ENCODE results near the gene ZNF407.

Gene ZNF407

DNA sequence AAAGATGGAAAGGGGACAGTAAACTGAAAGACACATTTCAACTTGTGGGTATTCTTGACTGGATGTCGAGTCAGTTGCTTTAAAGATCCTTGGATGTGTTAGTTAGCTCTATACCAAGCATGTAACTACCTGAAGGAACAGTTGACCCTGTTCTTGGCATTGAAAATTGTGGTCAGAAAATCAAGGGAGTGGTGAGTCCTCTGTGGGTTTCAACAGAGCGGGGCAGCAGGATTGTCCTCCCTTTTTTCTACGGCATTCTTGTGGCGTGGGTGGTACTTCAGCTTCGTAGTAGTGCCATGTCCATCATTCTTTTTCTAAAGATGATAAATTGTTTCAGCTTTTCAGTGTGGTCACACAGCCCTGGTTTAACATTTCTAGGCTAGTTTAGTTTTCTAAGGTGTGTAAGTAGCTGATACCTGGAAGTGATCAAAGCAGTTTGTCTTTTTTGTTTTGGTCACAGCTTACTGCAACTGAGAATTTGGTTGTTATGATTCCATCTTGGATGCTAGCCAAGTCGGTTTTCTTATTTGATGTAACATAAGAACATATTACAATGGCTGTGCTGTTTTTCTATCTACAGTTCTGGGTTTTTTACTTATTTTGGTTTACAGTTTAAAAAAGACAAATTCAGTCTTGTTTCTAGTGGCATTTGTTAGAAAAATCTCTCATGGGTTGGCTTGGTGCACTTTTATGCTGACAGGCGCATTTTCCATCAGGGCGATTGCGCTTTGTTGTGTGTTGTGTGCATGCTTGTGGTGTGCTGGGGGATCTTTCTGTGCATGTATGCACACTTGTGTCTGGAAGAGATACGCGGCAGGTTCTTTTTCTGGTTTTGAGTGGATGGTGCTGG, 84.7 kb downstream of the ZNF407 start:
- peaks cover 12% of the 10 kb centered on the region for H3K36me3 Mint-ChIP-seq (ENCODE audit: low read depth)
- H3K4me3 Mint-ChIP-seq: no peak overlapping the region
- no peak overlapping the region for H3K27ac Mint-ChIP-seq
- no peak for DNase-seq (ENCODE audit: low spot score)
- no peaks in the 10 kb centered on the region for H3K4me1 Mint-ChIP-seq (ENCODE audit: low read depth)
- no peaks in the 10 kb centered on the region for H3K27me3 Mint-ChIP-seq (ENCODE audit: low read depth)
- peaks cover 5% of the 10 kb centered on the region for H3K9me3 Mint-ChIP-seq

DNA sequence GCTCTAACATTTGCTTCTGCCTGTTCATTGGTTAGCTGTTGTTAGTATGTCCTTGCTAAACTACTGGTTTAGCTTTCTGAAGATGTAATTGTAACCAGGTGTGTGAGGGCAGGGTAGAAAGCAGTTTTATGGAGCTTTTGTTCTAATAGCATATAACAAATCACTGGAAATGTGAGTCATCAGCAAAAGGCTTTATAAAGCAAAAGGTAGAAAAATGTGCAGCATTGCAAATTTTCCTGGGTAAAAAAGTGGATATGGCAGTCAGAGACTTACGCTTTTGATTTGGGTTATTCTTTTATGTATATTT, 85.3 kb downstream of the ZNF407 start:
- Mint-ChIP-seq H3K9me3 (no peaks in the 10 kb centered on the region), H3K36me3 (ENCODE audit: low read depth) (peaks cover 8% of the 10 kb centered on the region), H3K4me1 (ENCODE audit: low read depth) (no peaks in the 10 kb centered on the region), H3K27me3 (ENCODE audit: low read depth) (no peaks in the 10 kb centered on the region), H3K27ac (no peak overlapping the region), H3K4me3 (no peak overlapping the region)
- DNase-seq (ENCODE audit: low spot score): no peak

DNA sequence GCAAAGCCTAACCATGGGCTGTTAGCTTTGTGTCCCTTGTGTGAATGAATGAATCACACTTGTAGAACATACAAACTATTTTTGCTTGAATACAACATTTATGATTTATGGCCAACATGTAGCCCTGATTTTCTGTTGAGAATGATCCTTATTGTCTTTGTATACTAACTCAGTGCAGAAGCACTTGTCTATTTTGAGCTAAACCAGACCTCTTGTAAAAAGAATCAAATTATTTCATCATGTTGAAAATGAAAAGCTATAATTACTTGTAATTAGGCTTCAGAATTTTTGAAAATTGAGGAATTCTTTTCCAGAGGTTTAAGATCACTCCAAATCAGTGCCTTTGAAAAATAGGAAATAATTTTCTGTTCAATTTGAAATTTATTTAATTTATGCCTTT, 85.9 kb downstream of the ZNF407 start:
- Mint-ChIP-seq H3K4me1 (ENCODE audit: low read depth) (no peaks in the 10 kb centered on the region), H3K4me3 (no peak overlapping the region), H3K27me3 (ENCODE audit: low read depth) (no peaks in the 10 kb centered on the region), H3K27ac (no peak overlapping the region), H3K36me3 (ENCODE audit: low read depth) (peaks cover 3% of the 10 kb centered on the region), H3K9me3 (no peaks in the 10 kb centered on the region)
- no peak for DNase-seq (ENCODE audit: low spot score)

DNA sequence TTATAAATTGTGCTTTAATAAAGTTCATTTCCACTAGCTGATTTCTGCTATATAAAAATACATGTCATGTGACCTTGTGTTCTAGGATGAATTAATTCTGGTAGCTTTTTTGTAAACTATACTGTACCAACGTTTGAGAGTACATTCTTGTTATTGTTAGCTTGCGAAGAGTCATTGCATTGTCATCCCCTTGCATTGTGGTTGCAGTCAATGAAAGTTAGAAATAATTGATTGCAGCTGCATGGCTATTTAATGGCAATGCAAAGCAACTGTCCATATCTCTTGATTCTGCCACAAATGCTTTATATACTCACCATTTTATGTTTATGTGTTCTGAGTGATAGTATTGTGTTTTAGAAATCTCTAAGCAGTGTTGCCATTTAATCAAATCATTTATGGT, 91.6 kb downstream of the ZNF407 start:
- no peak overlapping the region for H3K4me3 Mint-ChIP-seq
- peaks cover 6% of the 10 kb centered on the region for H3K4me1 Mint-ChIP-seq (ENCODE audit: low read depth)
- no peak for DNase-seq (ENCODE audit: low spot score)
- H3K36me3 Mint-ChIP-seq (ENCODE audit: low read depth): peaks cover 4% of the 10 kb centered on the region
- H3K27ac Mint-ChIP-seq: no peak overlapping the region
- no peaks in the 10 kb centered on the region for H3K9me3 Mint-ChIP-seq
- H3K27me3 Mint-ChIP-seq (ENCODE audit: low read depth): no peaks in the 10 kb centered on the region

DNA sequence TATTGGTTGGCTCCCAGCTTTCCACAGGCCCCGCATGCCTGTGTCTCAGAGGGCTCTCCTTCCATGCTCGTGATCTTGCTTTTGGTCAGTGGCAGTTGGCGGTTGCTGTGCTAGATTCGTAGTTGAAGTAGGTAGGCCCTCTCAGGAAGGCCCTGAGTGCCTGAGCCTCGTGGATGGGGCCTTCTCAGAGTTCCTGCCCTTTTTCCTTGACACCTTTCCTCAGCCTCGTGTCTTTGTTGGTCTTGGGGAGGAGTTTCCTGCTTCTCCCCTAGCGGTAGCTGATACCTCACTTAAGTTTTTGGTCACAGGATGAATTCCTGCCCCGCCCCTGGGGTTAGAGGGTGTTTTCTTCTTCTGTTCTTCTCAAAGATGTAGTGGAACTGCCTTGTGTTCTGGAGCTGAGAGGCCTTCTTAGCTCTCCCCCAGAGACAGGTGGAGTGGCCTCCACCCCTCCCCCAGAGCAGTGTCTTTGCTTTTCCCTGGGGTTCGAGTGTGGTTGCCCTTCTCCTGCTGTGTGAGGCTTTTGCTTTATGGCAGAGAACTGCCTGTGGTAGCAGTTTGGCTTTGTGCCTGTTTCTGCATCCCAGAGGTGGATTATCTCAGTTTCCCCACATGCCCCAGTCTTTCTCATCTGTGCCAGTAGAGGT, 94.8 kb downstream of the ZNF407 start:
- H3K36me3 Mint-ChIP-seq (ENCODE audit: low read depth): peaks cover 4% of the 10 kb centered on the region
- no peak overlapping the region for H3K27ac Mint-ChIP-seq
- peaks cover 6% of the 10 kb centered on the region for H3K4me1 Mint-ChIP-seq (ENCODE audit: low read depth)
- no peak for DNase-seq (ENCODE audit: low spot score)
- no peaks in the 10 kb centered on the region for H3K9me3 Mint-ChIP-seq
- H3K4me3 Mint-ChIP-seq: no peak overlapping the region
- no peaks in the 10 kb centered on the region for H3K27me3 Mint-ChIP-seq (ENCODE audit: low read depth)

DNA sequence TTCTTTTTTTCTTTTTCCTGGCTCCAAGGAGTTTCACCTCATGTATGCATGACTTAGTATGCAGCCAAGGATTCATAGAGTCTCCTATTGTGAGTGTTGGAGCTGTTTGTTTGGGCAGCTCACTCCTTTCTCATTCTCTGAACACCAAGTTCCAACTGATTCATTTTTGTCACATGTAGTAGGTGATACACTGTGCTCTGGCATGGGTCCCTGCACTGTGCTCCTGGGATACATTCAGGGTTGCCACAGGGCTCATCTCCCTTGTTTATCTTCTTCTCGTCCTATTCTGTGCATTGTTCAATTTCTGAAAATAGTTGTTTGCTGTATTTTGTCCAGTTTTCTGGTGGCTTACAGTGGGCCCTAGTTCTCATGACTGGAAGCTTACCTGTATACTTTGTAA, 96.8 kb downstream of the ZNF407 start:
- Mint-ChIP-seq H3K27ac (no peak overlapping the region), H3K9me3 (no peaks in the 10 kb centered on the region), H3K4me1 (ENCODE audit: low read depth) (peaks cover 6% of the 10 kb centered on the region), H3K27me3 (ENCODE audit: low read depth) (no peaks in the 10 kb centered on the region), H3K4me3 (no peak overlapping the region), H3K36me3 (ENCODE audit: low read depth) (peaks cover 4% of the 10 kb centered on the region)
- no peak for DNase-seq (ENCODE audit: low spot score)

DNA sequence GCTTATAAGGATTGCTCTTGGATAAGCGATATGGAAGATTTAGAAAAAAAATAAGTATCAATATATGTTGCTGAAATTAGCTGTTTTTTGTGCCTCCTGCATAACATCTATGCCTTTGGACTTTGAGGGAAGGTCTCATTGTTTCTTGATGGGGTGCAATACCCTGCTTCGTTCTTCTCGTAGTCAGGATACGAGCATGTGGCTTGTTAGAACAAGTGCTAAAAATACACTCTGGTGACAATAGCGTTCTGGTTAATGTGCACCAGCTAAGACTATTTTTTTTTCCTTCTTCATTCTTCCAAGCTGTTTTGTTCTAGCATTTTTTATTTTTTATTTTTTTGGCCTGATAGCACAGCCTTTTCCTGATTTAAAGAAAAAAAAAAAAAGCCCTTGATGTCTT, 97.5 kb downstream of the ZNF407 start:
- Mint-ChIP-seq H3K27ac (no peak overlapping the region), H3K27me3 (ENCODE audit: low read depth) (no peaks in the 10 kb centered on the region), H3K36me3 (ENCODE audit: low read depth) (peaks cover 4% of the 10 kb centered on the region), H3K9me3 (no peaks in the 10 kb centered on the region), H3K4me1 (ENCODE audit: low read depth) (peaks cover 6% of the 10 kb centered on the region), H3K4me3 (no peak overlapping the region)
- no peak for DNase-seq (ENCODE audit: low spot score)

DNA sequence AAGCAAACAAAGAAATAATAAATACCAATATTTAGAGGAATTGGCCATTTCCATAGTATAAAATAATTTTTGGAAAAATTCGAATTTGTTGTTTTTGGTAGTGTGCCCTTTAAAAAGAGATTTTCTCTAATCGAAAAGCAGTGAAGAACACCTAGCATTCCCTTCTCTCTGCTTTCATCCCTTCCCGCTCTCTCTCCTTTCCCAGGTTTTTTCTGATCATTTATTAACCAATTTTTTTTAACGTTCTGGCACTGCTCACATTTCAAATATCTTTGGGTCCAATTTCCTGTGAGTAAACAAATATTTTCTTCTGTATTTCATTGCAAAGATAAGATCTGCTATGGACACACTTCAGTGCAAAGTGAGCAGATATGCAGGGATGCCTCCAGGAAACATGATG, 101.2 kb downstream of the ZNF407 start:
- H3K27me3 Mint-ChIP-seq (ENCODE audit: low read depth): no peaks in the 10 kb centered on the region
- no peak overlapping the region for H3K27ac Mint-ChIP-seq
- DNase-seq (ENCODE audit: low spot score): no peak
- no peak overlapping the region for H3K4me3 Mint-ChIP-seq
- no peaks in the 10 kb centered on the region for H3K4me1 Mint-ChIP-seq (ENCODE audit: low read depth)
- no peaks in the 10 kb centered on the region for H3K9me3 Mint-ChIP-seq
- H3K36me3 Mint-ChIP-seq (ENCODE audit: low read depth): no peaks in the 10 kb centered on the region

DNA sequence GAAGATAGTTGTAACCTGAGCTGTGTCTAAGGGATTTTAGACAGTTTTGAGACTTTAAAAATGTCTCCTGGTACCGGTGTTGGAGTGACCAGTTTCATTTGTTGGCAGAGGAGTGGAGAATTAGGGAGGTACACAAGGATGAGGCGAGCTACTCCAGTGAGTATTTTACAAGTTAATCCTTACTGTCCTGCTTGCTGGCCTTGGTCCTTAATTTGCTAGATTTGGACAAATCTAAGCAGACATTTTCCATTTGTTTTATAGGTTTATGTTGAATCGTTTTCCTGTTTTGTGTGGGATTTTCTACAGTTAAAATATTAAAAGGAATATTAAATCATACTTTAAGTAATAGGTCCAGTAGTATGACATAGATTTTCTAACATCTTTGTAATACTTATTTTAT, 101.8 kb downstream of the ZNF407 start:
- no peak overlapping the region for H3K4me3 Mint-ChIP-seq
- H3K27ac Mint-ChIP-seq: no peak overlapping the region
- no peaks in the 10 kb centered on the region for H3K27me3 Mint-ChIP-seq (ENCODE audit: low read depth)
- no peaks in the 10 kb centered on the region for H3K4me1 Mint-ChIP-seq (ENCODE audit: low read depth)
- no peaks in the 10 kb centered on the region for H3K9me3 Mint-ChIP-seq
- no peaks in the 10 kb centered on the region for H3K36me3 Mint-ChIP-seq (ENCODE audit: low read depth)
- DNase-seq (ENCODE audit: low spot score): no peak

DNA sequence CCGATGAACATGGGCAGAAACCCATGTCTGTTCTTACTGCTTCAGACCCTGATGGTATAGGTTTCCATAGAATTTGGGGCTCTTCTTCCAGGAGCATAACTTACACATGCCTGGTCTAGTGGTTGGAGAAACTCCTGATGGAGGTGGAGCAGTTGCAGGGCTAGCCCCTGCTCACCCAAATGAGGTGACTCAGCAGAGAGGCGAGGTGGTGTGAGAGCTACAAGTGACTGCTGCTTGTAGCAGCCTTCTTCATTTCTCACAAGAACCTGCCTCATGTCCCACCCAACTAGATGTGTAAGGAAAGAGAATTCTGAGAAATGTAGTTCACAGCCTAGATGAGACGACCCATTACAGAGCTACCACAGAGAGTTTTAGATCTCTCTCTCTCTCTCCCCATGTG, 105.3 kb downstream of the ZNF407 start:
- Mint-ChIP-seq H3K4me1 (ENCODE audit: low read depth) (no peaks in the 10 kb centered on the region), H3K27ac (no peak overlapping the region), H3K36me3 (ENCODE audit: low read depth) (no peaks in the 10 kb centered on the region), H3K27me3 (ENCODE audit: low read depth) (no peaks in the 10 kb centered on the region), H3K4me3 (no peak overlapping the region), H3K9me3 (no peaks in the 10 kb centered on the region)
- DNase-seq (ENCODE audit: low spot score): no peak

DNA sequence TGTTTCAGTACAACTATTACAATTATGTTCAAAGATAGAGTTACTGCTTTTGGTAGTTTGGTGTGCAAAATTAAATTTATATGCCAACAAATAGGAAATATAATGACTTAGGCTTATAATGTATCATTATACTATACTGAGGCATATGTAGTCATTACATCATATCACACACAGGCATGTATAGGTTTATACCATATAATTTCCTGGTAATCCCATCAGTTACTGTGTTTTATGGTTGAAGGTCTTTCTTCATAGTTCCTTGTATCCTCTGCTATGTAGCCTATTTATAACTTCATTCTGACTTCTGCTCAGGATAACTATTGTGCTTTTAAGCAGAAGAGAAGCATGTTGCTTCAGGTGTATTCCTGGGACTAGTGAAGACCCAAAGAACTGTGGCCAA, 110.5 kb downstream of the ZNF407 start:
- Mint-ChIP-seq H3K9me3 (no peaks in the 10 kb centered on the region), H3K4me3 (no peak overlapping the region), H3K27ac (no peak overlapping the region), H3K4me1 (ENCODE audit: low read depth) (peaks cover 4% of the 10 kb centered on the region), H3K27me3 (ENCODE audit: low read depth) (no peaks in the 10 kb centered on the region), H3K36me3 (ENCODE audit: low read depth) (no peaks in the 10 kb centered on the region)
- DNase-seq (ENCODE audit: low spot score): no peak

DNA sequence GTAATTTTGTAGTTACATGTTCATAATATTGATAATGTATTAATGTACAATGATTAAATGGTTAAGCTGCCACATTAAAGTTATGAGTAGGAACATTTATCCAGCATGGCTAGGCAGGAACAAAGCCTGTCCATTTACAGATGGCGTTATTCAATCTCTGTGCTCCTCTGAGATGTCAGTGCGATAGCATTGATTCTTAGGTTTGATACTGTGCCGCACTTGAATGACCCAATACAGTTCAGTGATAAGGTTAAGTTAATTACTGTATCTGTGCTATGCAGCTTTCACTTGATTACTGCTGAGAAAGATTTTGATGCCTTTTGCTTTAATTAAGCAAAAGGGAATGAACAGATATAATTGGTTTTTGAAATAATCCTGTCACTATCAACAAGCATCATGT, 111.8 kb downstream of the ZNF407 start:
- Mint-ChIP-seq H3K36me3 (ENCODE audit: low read depth) (no peaks in the 10 kb centered on the region), H3K4me3 (no peak overlapping the region), H3K27me3 (ENCODE audit: low read depth) (no peaks in the 10 kb centered on the region), H3K4me1 (ENCODE audit: low read depth) (peaks cover 4% of the 10 kb centered on the region), H3K9me3 (no peaks in the 10 kb centered on the region), H3K27ac (no peak overlapping the region)
- no peak for DNase-seq (ENCODE audit: low spot score)

DNA sequence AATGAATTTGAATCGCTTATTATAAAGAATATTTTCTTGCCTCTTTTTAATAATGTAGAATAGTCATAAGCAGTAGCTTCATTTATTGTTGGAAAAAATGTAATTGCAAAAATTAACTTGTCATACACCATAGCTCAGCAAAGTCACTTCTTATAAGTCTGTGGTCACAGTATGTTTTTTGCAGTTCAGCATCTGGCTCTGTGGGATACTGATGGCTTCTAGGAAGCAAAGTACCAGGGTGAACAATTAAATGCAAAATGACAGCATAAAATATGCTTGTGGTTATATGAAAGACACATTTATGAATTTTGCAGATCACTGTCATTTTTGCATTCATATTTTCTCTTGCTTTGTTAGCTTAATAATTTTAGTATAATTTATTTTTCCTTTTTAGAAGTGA, 116.5 kb downstream of the ZNF407 start:
- Mint-ChIP-seq H3K36me3 (ENCODE audit: low read depth) (no peaks in the 10 kb centered on the region), H3K9me3 (no peaks in the 10 kb centered on the region), H3K27me3 (ENCODE audit: low read depth) (no peaks in the 10 kb centered on the region), H3K4me3 (no peak overlapping the region), H3K27ac (no peak overlapping the region), H3K4me1 (ENCODE audit: low read depth) (peaks cover 4% of the 10 kb centered on the region)
- DNase-seq (ENCODE audit: low spot score): no peak

DNA sequence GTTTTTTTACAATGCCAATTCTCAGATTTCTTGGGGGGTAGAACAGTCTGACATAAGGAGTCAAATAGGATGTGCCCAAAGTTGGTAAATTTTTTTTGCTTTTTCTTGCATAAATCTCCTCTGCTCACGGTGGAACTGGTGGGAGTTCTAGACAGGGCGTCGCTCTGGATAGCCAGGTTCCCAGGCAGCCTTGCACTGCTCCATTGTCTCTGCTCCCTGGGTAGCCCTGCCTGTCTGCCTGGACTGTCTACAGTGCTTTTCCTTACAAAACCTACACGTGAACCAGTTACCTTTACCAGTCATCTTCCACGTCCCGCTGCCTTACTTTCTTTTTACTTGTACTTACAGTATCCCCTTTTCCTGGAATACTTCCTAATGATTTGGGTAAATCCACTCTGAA, 117.1 kb downstream of the ZNF407 start:
- H3K27ac Mint-ChIP-seq: no peak overlapping the region
- H3K4me3 Mint-ChIP-seq: no peak overlapping the region
- H3K4me1 Mint-ChIP-seq (ENCODE audit: low read depth): peaks cover 4% of the 10 kb centered on the region
- no peaks in the 10 kb centered on the region for H3K36me3 Mint-ChIP-seq (ENCODE audit: low read depth)
- DNase-seq (ENCODE audit: low spot score): no peak
- H3K27me3 Mint-ChIP-seq (ENCODE audit: low read depth): no peaks in the 10 kb centered on the region
- no peaks in the 10 kb centered on the region for H3K9me3 Mint-ChIP-seq

DNA sequence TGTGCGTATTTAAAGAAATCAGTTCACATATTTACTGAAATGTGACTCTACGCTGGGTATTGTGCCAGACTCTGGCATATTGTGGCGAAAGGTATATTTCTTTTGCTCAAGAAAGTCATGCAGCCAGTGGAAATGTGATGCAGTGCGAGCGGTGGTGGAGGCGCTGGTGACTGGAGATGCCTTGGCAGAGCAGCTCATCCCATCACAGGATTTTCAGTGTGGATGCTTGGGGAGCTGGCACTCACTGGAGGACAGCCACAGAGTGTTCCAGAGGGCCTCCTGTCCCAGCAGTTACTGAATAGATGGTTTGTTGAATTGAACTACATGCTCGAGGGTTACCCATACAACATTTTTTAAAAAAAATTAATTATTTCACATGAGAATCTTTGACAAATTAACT, 117.6 kb downstream of the ZNF407 start:
- no peak for DNase-seq (ENCODE audit: low spot score)
- H3K4me3 Mint-ChIP-seq: no peak overlapping the region
- H3K4me1 Mint-ChIP-seq (ENCODE audit: low read depth): peaks cover 4% of the 10 kb centered on the region
- H3K27me3 Mint-ChIP-seq (ENCODE audit: low read depth): no peaks in the 10 kb centered on the region
- H3K27ac Mint-ChIP-seq: no peak overlapping the region
- H3K36me3 Mint-ChIP-seq (ENCODE audit: low read depth): no peaks in the 10 kb centered on the region
- no peaks in the 10 kb centered on the region for H3K9me3 Mint-ChIP-seq

Data from T-helper 2 cell treated with Interferon-gamma antibody and Interleukin-4, amounts not matched to agents 5 μg/mL and 100 μg/mL, for 36 hours (primary cell).